GM13977 (cell line): Measurements from ENCODE around the gene HHAT.
A peak's percentile ranks its signal among the peaks of the same experiment; 100 is the strongest.

Source experiments
- DNase-seq: peaks from one replicate; pipeline ENCODE4 v3.0.0; 2012; ENCODE audit warnings: low spot score
- in situ Hi-C: fragments of 300-500 bp; cut with MboI; formaldehyde crosslinking; loops from one replicate; pipeline ENCODE4 v1.12.0; 2022; ENCODE audit warnings: low sequenced_read_pairs, low pct_unique_long_range_greater_than_20kb, mixed read lengths, inconsistent platforms; ENCODE audit not compliant: unreplicated experiment
- TF ChIP-seq, protein P1 (sequence below): IDR thresholded peaks from 2 replicates; pipeline ENCODE4 v1.5.1; 2012; ENCODE audit warnings: mild to moderate bottlenecking, control low read depth; ENCODE audit not compliant: insufficient read depth; ENCODE audit errors: extremely low read depth, missing control alignments

The HHAT gene

DNA sequence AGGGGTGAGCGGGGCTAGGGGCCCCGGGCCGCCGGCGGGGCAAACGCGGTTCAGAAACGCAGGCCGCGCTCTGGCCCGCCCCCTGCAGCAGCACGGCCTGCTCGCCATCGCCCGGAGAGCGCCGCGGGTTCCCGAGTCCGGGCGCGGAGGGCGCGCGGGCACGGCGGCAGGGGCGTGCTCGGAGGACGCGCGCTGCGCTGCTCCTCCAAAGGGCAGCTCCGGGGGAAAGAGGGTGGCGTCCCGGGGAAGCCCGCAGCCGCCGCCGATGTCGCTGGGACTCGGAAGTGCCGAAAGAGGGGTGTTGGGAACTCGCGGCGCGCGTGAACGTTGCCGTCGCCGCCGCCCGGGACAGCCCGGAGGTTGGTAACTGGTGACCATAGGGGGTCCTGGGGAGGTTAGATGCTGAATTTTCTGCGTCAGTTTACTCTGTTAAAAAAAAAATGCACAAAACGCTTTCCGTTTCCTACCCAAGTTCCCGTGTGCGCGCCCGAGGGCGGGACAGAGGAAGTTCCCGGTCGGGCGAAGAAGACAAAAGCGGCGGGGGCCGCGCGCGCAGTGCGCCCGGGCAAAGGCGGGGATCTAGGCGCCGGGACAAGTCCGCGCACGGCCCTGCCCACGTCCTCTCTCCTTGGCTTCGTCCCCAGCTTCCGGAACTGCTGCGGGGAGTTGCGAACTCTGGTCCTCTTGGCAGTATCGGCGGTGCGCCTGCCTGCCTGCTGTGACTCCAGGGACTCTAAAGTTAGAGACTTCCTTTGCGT is at the start of gene HHAT:
Gene HHAT, plus strand, starts transcription at position 157 of the 758 bp plus-strand sequence. CDS start 20,074 bp downstream, outside the sequence.
- in situ Hi-C loops = no loop called here
- TF ChIP-seq, protein P1, sequence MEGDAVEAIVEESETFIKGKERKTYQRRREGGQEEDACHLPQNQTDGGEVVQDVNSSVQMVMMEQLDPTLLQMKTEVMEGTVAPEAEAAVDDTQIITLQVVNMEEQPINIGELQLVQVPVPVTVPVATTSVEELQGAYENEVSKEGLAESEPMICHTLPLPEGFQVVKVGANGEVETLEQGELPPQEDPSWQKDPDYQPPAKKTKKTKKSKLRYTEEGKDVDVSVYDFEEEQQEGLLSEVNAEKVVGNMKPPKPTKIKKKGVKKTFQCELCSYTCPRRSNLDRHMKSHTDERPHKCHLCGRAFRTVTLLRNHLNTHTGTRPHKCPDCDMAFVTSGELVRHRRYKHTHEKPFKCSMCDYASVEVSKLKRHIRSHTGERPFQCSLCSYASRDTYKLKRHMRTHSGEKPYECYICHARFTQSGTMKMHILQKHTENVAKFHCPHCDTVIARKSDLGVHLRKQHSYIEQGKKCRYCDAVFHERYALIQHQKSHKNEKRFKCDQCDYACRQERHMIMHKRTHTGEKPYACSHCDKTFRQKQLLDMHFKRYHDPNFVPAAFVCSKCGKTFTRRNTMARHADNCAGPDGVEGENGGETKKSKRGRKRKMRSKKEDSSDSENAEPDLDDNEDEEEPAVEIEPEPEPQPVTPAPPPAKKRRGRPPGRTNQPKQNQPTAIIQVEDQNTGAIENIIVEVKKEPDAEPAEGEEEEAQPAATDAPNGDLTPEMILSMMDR = no peak
- DNase-seq = peak; percentile 85

GRCh38 chr1:210280221-210280620 is 48.5 kb upstream of the HHAT start:
- TF ChIP-seq, protein P1 = no peak
- in situ Hi-C loops = no loop called here
- DNase-seq = no peak

DNA sequence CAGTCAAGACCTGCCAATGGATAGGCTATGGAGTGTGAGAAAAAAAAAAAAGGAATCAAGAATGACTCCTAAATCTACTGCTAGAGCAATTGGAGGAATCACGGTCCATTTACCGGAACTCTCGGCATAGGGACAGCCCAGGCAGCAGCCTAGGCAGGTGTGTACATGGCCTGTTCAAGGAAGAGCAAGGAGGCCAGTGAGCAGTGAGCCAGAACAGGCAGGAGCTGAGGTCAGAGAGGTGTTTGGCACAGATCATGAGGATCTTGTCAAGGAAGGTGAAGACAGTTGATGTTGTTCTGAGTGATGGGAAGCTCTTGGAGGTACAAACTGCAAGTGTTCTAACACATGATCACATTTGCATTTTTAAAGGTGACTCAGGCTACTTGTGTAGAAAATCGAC is 40.6 kb upstream of the HHAT start:
- in situ Hi-C loops = no loop called here
- TF ChIP-seq, protein P1 = no peak
- no peak for DNase-seq

GRCh38 chr1:210289248-210289647 is 39.5 kb upstream of the HHAT start:
- TF ChIP-seq, protein P1 = no peak
- DNase-seq = no peak
- in situ Hi-C loops = no loop called here

DNA sequence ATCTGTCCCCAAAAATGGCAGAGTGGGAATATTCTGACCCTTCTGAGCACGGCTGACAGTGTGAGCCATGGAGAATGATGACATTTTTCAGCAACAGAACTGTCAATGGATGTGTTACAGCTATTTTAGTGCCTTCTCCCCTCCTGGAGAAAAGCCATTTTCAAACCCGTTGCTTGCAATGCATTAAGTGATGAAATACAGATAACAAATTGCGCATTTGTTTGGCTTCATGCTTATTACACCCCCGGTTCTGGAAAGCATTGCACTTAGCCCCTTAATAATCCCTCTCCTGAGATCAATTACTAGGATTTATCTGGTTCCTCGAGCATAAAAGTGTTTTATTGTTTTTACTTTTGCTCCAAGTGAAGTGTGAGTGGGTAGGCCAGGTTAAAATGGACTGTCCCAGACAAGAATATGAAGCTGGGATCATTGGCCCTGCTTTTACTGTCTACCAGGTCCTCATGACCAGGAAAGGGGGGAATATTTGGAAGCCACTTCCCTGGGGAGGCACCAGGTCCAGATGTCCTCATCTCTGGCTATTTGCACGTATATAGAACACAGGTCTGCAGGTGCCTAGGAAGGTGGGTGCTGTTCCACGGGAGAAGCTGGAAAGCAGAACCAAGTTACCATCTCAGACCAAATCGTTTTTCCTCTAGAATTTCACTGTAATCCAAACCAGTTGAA is 37.5 kb upstream of the HHAT start:
- no peak for DNase-seq
- TF ChIP-seq, protein P1 = no peak
- in situ Hi-C loops = no loop called here

DNA sequence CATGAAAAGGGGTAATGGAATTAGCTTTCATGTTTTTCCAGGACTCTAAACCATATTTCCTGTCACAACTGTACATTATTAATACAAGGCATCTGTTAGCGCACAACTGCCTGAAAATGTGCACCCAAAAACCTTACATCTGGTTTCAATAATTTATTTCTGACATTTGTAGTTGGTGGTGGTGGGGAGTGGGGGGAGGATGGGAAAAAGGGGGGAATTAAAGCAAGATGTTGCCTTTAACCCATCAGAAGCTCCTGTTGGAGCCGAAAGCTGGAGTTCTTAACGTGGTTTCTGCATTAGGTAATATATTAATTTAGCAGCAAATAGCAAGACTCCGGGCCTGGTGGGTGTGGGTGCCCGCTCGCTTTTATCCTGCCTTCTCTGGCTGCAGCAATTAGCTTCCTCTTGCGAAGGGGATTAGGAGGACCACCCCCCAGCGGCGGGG is 36.9 kb upstream of the HHAT start:
- DNase-seq = no peak
- in situ Hi-C loops = no loop called here
- TF ChIP-seq, protein P1 = no peak
